T follicular helper cell (primary cell): ENCODE results near the gene HAGHL.
"Not testable (repeated sequence)": the region's sequence is repeated elsewhere in the genome, so short reads cannot be mapped to it uniquely, and the experiment has no call there.

ENCODE experiments used
- DNase-seq: peaks from one replicate; pipeline ENCODE4 v3.0.0-alpha.2; 2020; ENCODE audit warnings: low read depth

The HAGHL gene

GRCh38 chr16:734208-734980 is 7.5 kb downstream of the HAGHL start:
- no peak for DNase-seq

- no peak for DNase-seq
These were observed 8.3 kb downstream of the HAGHL start for GRCh38 chr16:734981-735881.

- no peak for DNase-seq
These were observed 9.1 kb downstream of the HAGHL start for GRCh38 chr16:735982-736453.

- DNase-seq = no peak
These were observed 10.1 kb downstream of the HAGHL start for GRCh38 chr16:736936-737481.

GRCh38 chr16:739560-740458 is 12.9 kb downstream of the HAGHL start:
- DNase-seq = no peak

- DNase-seq = no peak
These were observed 13.5 kb downstream of the HAGHL start for GRCh38 chr16:740459-740763.

- peak; percentile 86 for DNase-seq
These were observed 14.0 kb downstream of the HAGHL start, which contains the start of gene CIAO3 for GRCh38 chr16:740764-741505. CIAO3 (minus strand) TSS chr16:740997; CDS start chr16:740985, 12 bp downstream.

GRCh38 chr16:741986-742629 is 15.2 kb downstream of the HAGHL start:
- no peak for DNase-seq

GRCh38 chr16:742894-743293 is 16.0 kb downstream of the HAGHL start:
- DNase-seq = not testable (repeated sequence)

GRCh38 chr16:743794-744500 is 17.0 kb downstream of the HAGHL start:
- no peak for DNase-seq

- DNase-seq = no peak
These were observed 18.8 kb downstream of the HAGHL start for GRCh38 chr16:745739-746138.

- no peak for DNase-seq
These were observed 19.7 kb downstream of the HAGHL start for GRCh38 chr16:746637-747036.

- DNase-seq = no peak
These were observed 21.3 kb downstream of the HAGHL start for GRCh38 chr16:747978-748746.

- no peak for DNase-seq
These were observed 22.1 kb downstream of the HAGHL start for GRCh38 chr16:749010-749409.

- no peak for DNase-seq
These were observed 23.6 kb downstream of the HAGHL start for GRCh38 chr16:750485-750884.

GRCh38 chr16:751152-752006 is 24.5 kb downstream of the HAGHL start:
- DNase-seq = no peak

GRCh38 chr16:752007-752312 is 25.1 kb downstream of the HAGHL start:
- no peak for DNase-seq

GRCh38 chr16:754121-754607 is 27.3 kb downstream of the HAGHL start:
- not testable (repeated sequence) for DNase-seq
